Left lung (tissue), 10 donors: ENCODE data around the gene HIRIP3. TPM values are rescaled to one million over a fixed set of nuclear protein-coding genes. Genes with fewer than 3 reads are reported as not detected.
A peak's percentile ranks its signal among the peaks of the same experiment; 100 is the strongest.

ENCODE experiments used
- ATAC-seq: fragments of 200-7000 bp; cut with Tn5 transposase; one replicate; pipeline ENCODE4 v1.9.1; 2020; ENCODE audit warnings: moderate library complexity
- DNase-seq, 4 donors: peaks; one replicate each; pipeline ENCODE4 v3.0.0-alpha.2; 2013 to 2020
- H3K27ac ChIP-seq, 2 donors: fragments of 200-600 bp; sonication (generic) in 1 of 2; one replicate each; pipeline versions ENCODE4 v1.5.0 to v1.8.0; 2020 to 2021
- H3K27me3 ChIP-seq, 2 donors: fragments of 200-600 bp; sonication (generic) in 1 of 2; one replicate each; pipeline versions ENCODE4 v1.5.0 to v1.8.0; 2020 to 2021
- H3K36me3 ChIP-seq, 2 donors: fragments of 200-600 bp; sonication (generic) in 1 of 2; one replicate each; pipeline versions ENCODE4 v1.5.0 to v1.8.0; 2020 to 2021
- H3K4me1 ChIP-seq, 2 donors: fragments of 200-600 bp; one replicate each; pipeline ENCODE4 v1.8.0; 2021
- H3K4me3 ChIP-seq, 2 donors: fragments of 200-600 bp; sonication (generic) in 1 of 2; one replicate each; pipeline versions ENCODE4 v1.5.0 to v1.8.0; 2020 to 2021; ENCODE audit warnings: mild to moderate bottlenecking in 1 of 2
- H3K9me3 ChIP-seq, 2 donors: fragments of 200-600 bp; sonication (generic) in 1 of 2; one replicate each; pipeline versions ENCODE4 v1.5.0 to v1.8.0; 2020 to 2021
- CTCF ChIP-seq, 2 donors: fragments of 200-600 bp; sonication (generic) in 1 of 2; IDR thresholded peaks; one replicate each; pipeline versions ENCODE4 v1.5.0 to v1.8.0; 2021; ENCODE audit warnings: antibody characterized with exemption in 2 of 2
- intact Hi-C, 2 donors: fragments of 100-400 bp; cut with DNase I; formaldehyde crosslinking; loops; one replicate each; pipeline versions ENCODE4 v1.11.2 to v1.14.2; 2022
- polyA plus RNA-seq, 6 donors: library from polyadenylated mRNA; unstranded; fragments of 120-200 nt; gene quantifications; one replicate each; pipeline ENCODE4 v1.2.1, GENCODE V29; 2013; ENCODE audit not compliant: insufficient read length in 6 of 6
- total RNA-seq, 2 donors: library from RNA; stranded (reverse); fragmentation: NEBNext Ultra II Directional; extraction: Animal tissue kit (Norgen Biotek cat#: 25700); gene quantifications; one replicate each; pipeline ENCODE4 v1.2.1, GENCODE V29; 2021
- donor health status: DM: no; HTN: yes; CAD: no.
- donor health status: DM: no; HTN: no; CAD: no.

HIRIP3 gene
- total and polyA plus RNA-seq, 8 donors, result 14.4 to 20.7 (median 18.1) TPM

GRCh38 chr16:30028438-30029076, 33.1 kb upstream of the HIRIP3 start:
- DNase-seq, result peak in 3 of 4 donors; percentile 26 to 54 (median 49)
- H3K27me3 ChIP-seq, result peaks cover 34 to 99% of the 10 kb centered on the region in 2 donors

DNA sequence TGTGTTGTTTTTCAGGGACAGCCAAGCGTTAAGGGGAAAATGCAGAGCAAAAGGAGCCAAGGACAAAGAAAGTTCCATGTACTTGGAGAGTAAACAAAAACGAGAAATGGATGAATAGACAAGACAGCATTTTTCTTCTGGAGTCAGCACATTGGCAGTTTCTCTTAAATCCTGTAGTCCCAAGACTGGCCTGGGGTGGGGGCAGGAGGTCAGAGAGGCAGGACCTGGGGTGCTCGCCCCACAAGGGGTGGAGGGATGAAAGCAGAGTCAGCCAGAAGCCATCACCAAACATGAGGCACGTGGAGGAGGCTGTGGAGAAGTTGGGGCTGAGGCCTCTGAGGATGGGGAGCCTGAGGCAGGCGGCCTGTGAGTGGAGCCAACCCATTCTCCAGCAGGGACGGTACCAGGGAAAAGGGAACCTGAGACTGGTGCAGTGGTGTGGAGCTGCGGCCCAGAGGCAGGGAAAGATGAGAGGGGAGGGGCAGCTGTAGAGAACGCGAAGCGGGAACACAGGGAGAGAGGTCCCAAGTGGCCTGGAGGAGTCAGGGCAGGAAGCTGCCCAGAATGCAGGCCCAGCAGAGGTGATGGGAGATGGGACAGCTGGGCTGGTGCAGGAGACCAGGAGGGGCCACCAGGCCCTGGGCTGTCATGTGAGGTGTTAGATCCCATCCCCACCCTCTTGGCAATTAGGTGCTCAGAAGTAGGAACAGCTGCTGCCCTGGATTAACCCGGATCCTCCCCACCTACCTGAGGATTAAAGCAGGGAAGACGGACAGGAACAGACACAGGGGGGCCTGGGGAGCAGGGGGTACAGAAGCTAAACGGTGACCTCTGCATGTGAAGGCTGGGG, 32.4 kb upstream of the HIRIP3 start:
- peaks cover 0 to 9% of the 10 kb centered on the region in 2 donors for H3K4me1 ChIP-seq
- no peak for ATAC-seq
- no peak overlapping the region for H3K4me3 ChIP-seq
- no peak for TF ChIP-seq CTCF (IDR thresholded peaks at IDR 0.05)
- no peak for DNase-seq
- no peaks in the 10 kb centered on the region for H3K36me3 ChIP-seq
- intact Hi-C loops, result no loop called here
- peaks cover 34 to 92% of the 10 kb centered on the region in 2 donors for H3K27me3 ChIP-seq
- H3K9me3 ChIP-seq, result no peaks in the 10 kb centered on the region
- H3K27ac ChIP-seq, result no peak overlapping the region

More at GRCh38 chr16:30028438-30029076, 33.1 kb upstream of the HIRIP3 start:
- Histone ChIP-seq H3K4me3 (no peak overlapping the region), H3K27ac (no peak overlapping the region), H3K36me3 (no peaks in the 10 kb centered on the region), H3K9me3 (no peaks in the 10 kb centered on the region), H3K4me1 (peaks cover 0 to 9% of the 10 kb centered on the region in 2 donors)
- no peak for TF ChIP-seq CTCF (IDR thresholded peaks at IDR 0.05)
- intact Hi-C loops, result no loop called here
- peak; percentile 49 for ATAC-seq

DNA sequence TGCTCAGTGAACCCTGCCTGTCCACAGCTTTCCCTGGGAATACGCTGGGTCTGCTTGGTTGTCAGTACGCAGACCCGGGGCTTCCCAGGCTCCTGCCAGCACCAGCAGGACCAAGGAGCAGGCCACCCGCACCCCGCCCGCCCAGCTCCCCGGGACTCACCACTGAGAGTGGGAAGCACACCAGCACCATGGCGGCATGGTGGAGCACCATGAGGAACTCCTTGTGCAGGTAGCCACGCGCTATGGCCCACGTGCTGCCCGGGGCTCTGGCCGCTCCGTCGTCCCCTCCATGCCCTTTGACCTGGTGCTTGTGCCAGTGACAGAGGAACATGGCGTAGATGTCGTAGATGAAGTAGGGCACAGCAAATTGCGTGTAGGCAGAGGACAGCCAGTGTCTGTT, 31.0 kb upstream of the HIRIP3 start:
- ATAC-seq (no peak), DNase-seq (peak in 1 of 4 donors; percentile 66)
- Histone ChIP-seq H3K9me3 (no peaks in the 10 kb centered on the region), H3K36me3 (no peaks in the 10 kb centered on the region), H3K27ac (no peak overlapping the region), H3K27me3 (peaks cover 22 to 79% of the 10 kb centered on the region in 2 donors), H3K4me3 (no peak overlapping the region), H3K4me1 (peaks cover 0 to 15% of the 10 kb centered on the region in 2 donors)
- no peak for TF ChIP-seq CTCF (IDR thresholded peaks at IDR 0.05)
- intact Hi-C loops, result no loop called here

DNA sequence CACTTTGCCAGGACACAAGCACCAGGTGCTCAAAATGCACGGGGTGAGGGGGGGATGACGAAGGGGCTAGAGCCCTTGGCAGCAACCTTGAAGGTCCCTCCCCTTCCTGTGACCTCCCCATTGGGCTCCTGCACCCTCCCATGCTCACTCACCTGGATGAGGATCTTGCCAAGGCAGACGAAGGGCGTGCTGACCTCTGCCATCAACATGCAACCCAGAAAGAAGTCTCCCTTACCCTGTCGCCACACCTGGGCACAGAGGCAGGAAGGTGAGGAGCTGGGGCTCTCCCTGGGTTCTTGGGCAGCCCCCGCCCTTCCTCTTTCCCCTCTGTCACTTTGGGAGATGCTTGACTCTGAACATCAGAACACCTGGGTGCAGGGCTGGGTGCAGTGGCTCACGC, 30.2 kb upstream of the HIRIP3 start:
- Histone ChIP-seq H3K9me3 (no peaks in the 10 kb centered on the region), H3K27me3 (peaks cover 14 to 70% of the 10 kb centered on the region in 2 donors), H3K27ac (no peak overlapping the region), H3K4me3 (no peak overlapping the region), H3K36me3 (no peaks in the 10 kb centered on the region), H3K4me1 (peaks cover 0 to 16% of the 10 kb centered on the region in 2 donors)
- peak in 1 of 4 donors; percentile 35 for DNase-seq
- ATAC-seq, result no peak
- no peak for TF ChIP-seq CTCF (IDR thresholded peaks at IDR 0.05)
- intact Hi-C loops, result no loop called here

- H3K27ac ChIP-seq, result no peak overlapping the region
- no peak overlapping the region for H3K4me3 ChIP-seq
- DNase-seq (peak in 1 of 4 donors; percentile 65), ATAC-seq (no peak)
- H3K27me3 ChIP-seq, result peaks cover 11 to 66% of the 10 kb centered on the region in 2 donors
- no peak for TF ChIP-seq CTCF (IDR thresholded peaks at IDR 0.05)
- intact Hi-C loops, result no loop called here
- H3K36me3 ChIP-seq, result no peaks in the 10 kb centered on the region
- H3K9me3 ChIP-seq, result no peaks in the 10 kb centered on the region
- peaks cover 0 to 18% of the 10 kb centered on the region in 2 donors for H3K4me1 ChIP-seq
Measured at GRCh38 chr16:30025156-30025555, 29.7 kb upstream of the HIRIP3 start.
